ENCODE measurements around the gene CHL1. TPM values are rescaled to one million over a fixed set of nuclear protein-coding genes. Genes with fewer than 3 reads are reported as not detected.

The CHL1 gene
- total and polyA plus RNA-seq, 4 donors = 0.08 to 11.7 (median 7.0) TPM; not detected in 1

DNA sequence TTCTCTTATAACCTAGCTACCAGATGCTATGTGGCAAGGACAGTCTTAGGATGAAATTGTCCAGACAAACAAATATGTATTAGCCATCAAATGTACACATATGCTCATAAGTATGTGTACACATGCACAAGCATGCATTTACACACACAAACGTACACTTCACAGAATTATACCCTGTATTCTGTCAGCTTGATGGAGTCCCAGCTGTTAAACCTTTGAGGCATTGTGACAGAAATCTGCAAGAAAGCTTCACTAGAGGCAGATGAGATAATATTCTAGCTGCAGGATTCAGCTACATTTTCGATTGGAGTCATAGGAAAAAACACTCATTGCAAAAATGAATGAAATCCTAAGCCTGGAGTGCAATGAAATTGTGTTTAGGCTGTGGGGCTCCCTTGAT is 110.6 kb downstream of the CHL1 start:
- ATAC-seq (ENCODE audit: low FRiP score) = no peak
- Histone ChIP-seq H3K27me3 (ENCODE audit: control insufficient read depth in 1 of 2, insufficient read depth in 2 of 2, low read length in 1 of 2) (no peaks in the 10 kb centered on the region), H3K9me3 (ENCODE audit: control insufficient read depth, low read length) (no peaks in the 10 kb centered on the region), H3K27ac (ENCODE audit: low read depth in 1 of 2, low read length in 2 of 2) (no peak overlapping the region), H3K36me3 (ENCODE audit: control insufficient read depth in 1 of 2, insufficient read depth in 2 of 2, low read length in 1 of 2) (no peaks in the 10 kb centered on the region), H3K4me3 (ENCODE audit: low read length in 2 of 2) (no peak overlapping the region), H3K4me1 (ENCODE audit: control insufficient read depth in 1 of 2, insufficient read depth in 2 of 2, low read length in 2 of 2) (no peaks in the 10 kb centered on the region)
- intact Hi-C loops (cut with DNase I) = no loop called here
- no peak for DNase-seq
- 49 to 51% methylated on average over 2 of the region's 2 CpGs for WGBS, 2 donors

DNA sequence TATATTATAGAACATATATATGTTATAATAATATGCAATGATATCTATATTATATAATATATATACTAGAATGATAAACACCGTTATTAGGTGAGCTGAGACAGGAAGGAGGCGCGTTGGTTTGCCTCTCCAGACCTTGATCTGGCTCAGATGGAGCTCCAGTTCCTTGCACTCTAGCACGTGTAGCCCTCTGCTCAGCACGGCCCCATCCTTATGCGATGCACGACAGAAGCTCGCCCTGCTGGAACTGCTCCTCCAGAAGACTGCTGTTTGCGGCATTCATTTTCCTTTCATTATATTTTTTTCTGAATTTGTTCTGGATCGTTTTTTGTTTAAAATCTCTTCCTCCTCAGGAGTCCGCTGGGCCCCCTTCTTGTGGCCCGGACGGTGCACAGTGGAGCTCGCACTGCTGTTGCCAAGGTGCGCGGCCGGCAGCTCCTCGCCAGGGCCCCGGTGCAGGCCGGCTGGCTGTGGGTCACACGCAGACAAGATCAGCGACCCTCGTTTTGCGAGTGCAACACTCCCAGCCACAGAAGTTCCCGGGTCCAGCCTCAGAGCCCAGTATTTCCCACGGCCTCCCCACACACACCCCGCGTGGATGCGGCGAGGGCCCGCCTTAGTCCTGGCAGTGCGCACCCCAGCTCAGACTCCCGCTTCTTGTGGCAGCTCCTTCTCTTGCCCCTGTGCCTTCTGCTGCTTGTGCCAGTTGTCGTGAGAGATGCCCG is 112.2 kb downstream of the CHL1 start:
- Histone ChIP-seq H3K4me1 (ENCODE audit: control insufficient read depth in 1 of 2, insufficient read depth in 2 of 2, low read length in 2 of 2) (no peaks in the 10 kb centered on the region), H3K27ac (ENCODE audit: low read depth in 1 of 2, low read length in 2 of 2) (no peak overlapping the region), H3K27me3 (ENCODE audit: control insufficient read depth in 1 of 2, insufficient read depth in 2 of 2, low read length in 1 of 2) (no peaks in the 10 kb centered on the region), H3K36me3 (ENCODE audit: control insufficient read depth in 1 of 2, insufficient read depth in 2 of 2, low read length in 1 of 2) (no peaks in the 10 kb centered on the region), H3K9me3 (ENCODE audit: control insufficient read depth, low read length) (no peaks in the 10 kb centered on the region), H3K4me3 (ENCODE audit: low read length in 2 of 2) (no peak overlapping the region)
- intact Hi-C loops (cut with DNase I) = no loop called here
- peak in 1 of 2 donors; percentile 56 for DNase-seq
- WGBS, 2 donors = 21 to 29% methylated on average over 35 of the region's 35 CpGs
- ATAC-seq (ENCODE audit: low FRiP score) = no peak

DNA sequence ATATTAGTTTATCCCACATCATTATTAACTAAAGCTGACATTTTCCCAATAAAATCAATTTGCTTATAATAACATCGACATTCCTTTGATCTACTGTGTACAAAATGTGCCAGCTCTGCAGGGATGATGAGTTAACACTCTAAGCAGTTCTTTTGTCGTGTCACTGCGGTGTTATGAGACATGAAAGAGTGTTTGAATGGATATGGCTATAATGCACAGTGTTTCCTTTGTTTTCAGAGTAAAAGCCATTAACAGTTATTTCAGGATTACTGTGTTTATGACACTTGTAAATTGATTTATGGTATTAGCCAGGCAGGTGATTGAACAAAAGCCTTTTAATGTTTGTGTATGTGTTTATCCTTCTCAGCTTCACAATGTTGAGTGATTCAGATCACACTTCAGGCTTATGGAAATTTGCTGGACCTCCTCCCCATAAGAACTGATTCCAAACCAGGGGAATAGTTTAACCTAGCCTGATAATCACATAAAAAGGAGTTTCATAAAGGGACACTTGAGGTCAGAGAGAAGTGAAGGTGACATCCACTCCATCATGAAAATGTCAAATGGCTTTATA is 115.7 kb downstream of the CHL1 start:
- intact Hi-C loops (cut with DNase I) = no loop called here
- H3K4me3 ChIP-seq (ENCODE audit: low read length in 2 of 2) = no peak overlapping the region
- no peaks in the 10 kb centered on the region for H3K4me1 ChIP-seq (ENCODE audit: control insufficient read depth in 1 of 2, insufficient read depth in 2 of 2, low read length in 2 of 2)
- H3K36me3 ChIP-seq (ENCODE audit: control insufficient read depth in 1 of 2, insufficient read depth in 2 of 2, low read length in 1 of 2) = no peaks in the 10 kb centered on the region
- no peaks in the 10 kb centered on the region for H3K9me3 ChIP-seq (ENCODE audit: control insufficient read depth, low read length)
- no peak overlapping the region for H3K27ac ChIP-seq (ENCODE audit: low read depth in 1 of 2, low read length in 2 of 2)
- no peak for ATAC-seq (ENCODE audit: low FRiP score)
- no peaks in the 10 kb centered on the region for H3K27me3 ChIP-seq (ENCODE audit: control insufficient read depth in 1 of 2, insufficient read depth in 2 of 2, low read length in 1 of 2)
- 61 to 70% methylated on average over 3 of the region's 3 CpGs for WGBS, 2 donors
- no peak for DNase-seq

DNA sequence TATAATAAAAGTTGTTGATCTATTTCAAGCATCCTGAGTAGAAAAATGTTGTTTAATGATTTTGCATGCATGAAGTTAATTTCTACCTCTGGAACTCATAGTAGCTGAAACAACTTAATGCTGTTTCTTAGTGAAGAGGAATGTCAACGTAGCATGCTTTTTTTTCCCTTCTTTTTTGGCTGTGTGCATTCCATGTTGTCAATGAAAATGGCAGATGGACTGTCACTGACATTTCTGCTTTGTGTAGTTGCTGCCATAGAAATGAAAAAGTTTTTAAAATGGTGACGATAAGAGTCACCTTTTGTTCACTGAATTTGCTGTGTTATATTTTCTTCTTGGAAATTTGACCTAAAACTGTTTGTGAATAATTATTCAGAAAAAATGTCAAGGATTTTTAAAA is 116.3 kb downstream of the CHL1 start:
- H3K36me3 ChIP-seq (ENCODE audit: control insufficient read depth in 1 of 2, insufficient read depth in 2 of 2, low read length in 1 of 2) = no peaks in the 10 kb centered on the region
- intact Hi-C loops (cut with DNase I) = no loop called here
- no peak overlapping the region for H3K4me3 ChIP-seq (ENCODE audit: low read length in 2 of 2)
- H3K4me1 ChIP-seq (ENCODE audit: control insufficient read depth in 1 of 2, insufficient read depth in 2 of 2, low read length in 2 of 2) = no peaks in the 10 kb centered on the region
- no peaks in the 10 kb centered on the region for H3K9me3 ChIP-seq (ENCODE audit: control insufficient read depth, low read length)
- 39 to 41% methylated on average over 2 of the region's 2 CpGs for WGBS, 2 donors
- ATAC-seq (ENCODE audit: low FRiP score) (no peak), DNase-seq (no peak)
- H3K27me3 ChIP-seq (ENCODE audit: control insufficient read depth in 1 of 2, insufficient read depth in 2 of 2, low read length in 1 of 2) = no peaks in the 10 kb centered on the region
- H3K27ac ChIP-seq (ENCODE audit: low read depth in 1 of 2, low read length in 2 of 2) = no peak overlapping the region

DNA sequence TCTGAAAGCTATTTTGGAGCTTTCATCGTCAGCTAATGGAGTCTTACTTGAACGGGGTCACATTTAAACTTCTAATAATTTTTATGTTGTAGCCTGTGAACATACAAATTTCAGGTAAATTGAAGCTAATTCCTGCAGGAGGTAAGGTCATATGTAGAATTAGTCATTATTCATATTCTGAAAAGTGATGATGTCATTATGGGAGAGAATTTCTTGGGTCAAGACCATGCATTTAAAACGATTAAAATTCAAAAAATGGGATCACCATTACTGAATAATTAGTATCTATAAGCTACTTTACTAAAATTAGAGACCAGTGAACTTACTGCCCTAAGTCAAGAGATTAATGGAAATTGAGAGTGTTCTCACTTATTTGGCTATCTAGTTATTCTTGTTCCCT is 120.4 kb downstream of the CHL1 start:
- no peaks in the 10 kb centered on the region for H3K36me3 ChIP-seq (ENCODE audit: control insufficient read depth in 1 of 2, insufficient read depth in 2 of 2, low read length in 1 of 2)
- H3K27ac ChIP-seq (ENCODE audit: low read depth in 1 of 2, low read length in 2 of 2) = no peak overlapping the region
- H3K4me1 ChIP-seq (ENCODE audit: control insufficient read depth in 1 of 2, insufficient read depth in 2 of 2, low read length in 2 of 2) = no peaks in the 10 kb centered on the region
- intact Hi-C loops (cut with DNase I) = no loop called here
- no peaks in the 10 kb centered on the region for H3K27me3 ChIP-seq (ENCODE audit: control insufficient read depth in 1 of 2, insufficient read depth in 2 of 2, low read length in 1 of 2)
- DNase-seq (no peak), ATAC-seq (ENCODE audit: low FRiP score) (no peak)
- 54 to 65% methylated on average over 3 of the region's 3 CpGs for WGBS, 2 donors
- H3K9me3 ChIP-seq (ENCODE audit: control insufficient read depth, low read length) = no peaks in the 10 kb centered on the region
- no peak overlapping the region for H3K4me3 ChIP-seq (ENCODE audit: low read length in 2 of 2)

DNA sequence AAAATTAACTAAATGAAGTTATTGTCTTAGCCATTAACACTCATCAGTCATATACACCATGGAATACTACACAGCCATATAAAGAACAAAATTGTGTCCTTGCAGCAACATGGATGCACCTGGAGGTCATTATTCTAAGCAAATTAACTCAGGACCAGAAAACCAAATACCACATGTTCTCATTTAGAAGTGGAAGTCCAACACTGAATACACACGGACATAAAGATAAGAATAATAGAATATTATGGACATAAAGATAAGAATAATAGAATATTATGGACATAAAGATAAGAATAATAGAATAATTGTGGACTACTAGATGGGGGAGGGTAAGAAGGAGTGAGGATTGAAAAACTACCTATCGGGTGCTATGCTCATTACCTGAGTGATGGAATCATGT is 122.3 kb downstream of the CHL1 start:
- Histone ChIP-seq H3K4me3 (ENCODE audit: low read length in 2 of 2) (no peak overlapping the region), H3K9me3 (ENCODE audit: control insufficient read depth, low read length) (no peaks in the 10 kb centered on the region), H3K27me3 (ENCODE audit: control insufficient read depth in 1 of 2, insufficient read depth in 2 of 2, low read length in 1 of 2) (no peaks in the 10 kb centered on the region), H3K36me3 (ENCODE audit: control insufficient read depth in 1 of 2, insufficient read depth in 2 of 2, low read length in 1 of 2) (no peaks in the 10 kb centered on the region), H3K4me1 (ENCODE audit: control insufficient read depth in 1 of 2, insufficient read depth in 2 of 2, low read length in 2 of 2) (no peaks in the 10 kb centered on the region), H3K27ac (ENCODE audit: low read depth in 1 of 2, low read length in 2 of 2) (no peak overlapping the region)
- WGBS, 2 donors = 64 to 65% methylated on average over 2 of the region's 2 CpGs
- intact Hi-C loops (cut with DNase I) = no loop called here
- ATAC-seq (ENCODE audit: low FRiP score) (no peak), DNase-seq (no peak)

DNA sequence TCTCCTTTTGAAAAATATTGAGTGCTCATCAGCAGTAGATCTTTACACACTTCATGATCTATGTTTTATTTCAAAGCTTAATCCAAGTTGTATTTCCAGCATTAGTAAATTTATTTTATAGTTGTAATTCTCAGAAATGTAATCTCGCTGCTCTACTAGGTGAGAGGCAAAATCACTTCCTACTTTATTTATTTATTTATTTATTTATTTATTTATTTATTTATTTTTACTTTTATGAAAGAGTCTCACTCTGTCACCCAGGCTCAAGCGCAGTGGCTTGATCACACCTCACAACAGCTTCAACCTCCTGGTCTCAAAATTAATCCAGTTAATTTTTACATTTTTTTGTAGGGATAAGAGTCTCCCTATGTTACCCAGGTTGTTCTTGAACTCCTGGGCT is 127.9 kb downstream of the CHL1 start:
- H3K4me1 ChIP-seq (ENCODE audit: control insufficient read depth in 1 of 2, insufficient read depth in 2 of 2, low read length in 2 of 2) = no peaks in the 10 kb centered on the region
- H3K9me3 ChIP-seq (ENCODE audit: control insufficient read depth, low read length) = no peaks in the 10 kb centered on the region
- no peak for ATAC-seq (ENCODE audit: low FRiP score)
- H3K4me3 ChIP-seq (ENCODE audit: low read length in 2 of 2) = no peak overlapping the region
- 91 to 95% methylated on average over 2 of the region's 2 CpGs for WGBS, 2 donors
- intact Hi-C loops (cut with DNase I) = no loop called here
- DNase-seq = no peak
- H3K27me3 ChIP-seq (ENCODE audit: control insufficient read depth in 1 of 2, insufficient read depth in 2 of 2, low read length in 1 of 2) = no peaks in the 10 kb centered on the region
- H3K27ac ChIP-seq (ENCODE audit: low read depth in 1 of 2, low read length in 2 of 2) = no peak overlapping the region
- no peaks in the 10 kb centered on the region for H3K36me3 ChIP-seq (ENCODE audit: control insufficient read depth in 1 of 2, insufficient read depth in 2 of 2, low read length in 1 of 2)

DNA sequence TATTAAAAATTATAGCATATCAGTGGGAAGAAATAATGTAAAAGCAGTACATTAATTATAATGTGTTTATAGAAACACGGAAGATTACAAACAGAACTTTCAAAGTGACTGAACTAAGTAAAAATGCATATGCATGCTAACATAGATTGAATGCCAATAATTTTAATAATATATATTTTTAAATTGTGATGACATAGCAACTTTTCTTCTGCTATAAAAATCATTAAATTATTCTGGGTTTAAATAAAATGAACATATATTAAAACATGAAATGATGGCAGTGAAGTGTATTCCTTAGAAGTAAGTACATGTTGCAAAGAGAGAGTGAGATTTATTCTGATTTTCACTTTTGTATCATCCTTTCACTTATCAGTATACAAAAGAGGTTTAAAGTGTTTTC is 128.9 kb downstream of the CHL1 start:
- intact Hi-C loops (cut with DNase I) = no loop called here
- no peaks in the 10 kb centered on the region for H3K9me3 ChIP-seq (ENCODE audit: control insufficient read depth, low read length)
- 84 to 90% methylated on average over 1 of the region's 1 CpG for WGBS, 2 donors
- H3K36me3 ChIP-seq (ENCODE audit: control insufficient read depth in 1 of 2, insufficient read depth in 2 of 2, low read length in 1 of 2) = no peaks in the 10 kb centered on the region
- no peaks in the 10 kb centered on the region for H3K4me1 ChIP-seq (ENCODE audit: control insufficient read depth in 1 of 2, insufficient read depth in 2 of 2, low read length in 2 of 2)
- no peak for DNase-seq
- no peak for ATAC-seq (ENCODE audit: low FRiP score)
- no peak overlapping the region for H3K4me3 ChIP-seq (ENCODE audit: low read length in 2 of 2)
- no peaks in the 10 kb centered on the region for H3K27me3 ChIP-seq (ENCODE audit: control insufficient read depth in 1 of 2, insufficient read depth in 2 of 2, low read length in 1 of 2)
- no peak overlapping the region for H3K27ac ChIP-seq (ENCODE audit: low read depth in 1 of 2, low read length in 2 of 2)

DNA sequence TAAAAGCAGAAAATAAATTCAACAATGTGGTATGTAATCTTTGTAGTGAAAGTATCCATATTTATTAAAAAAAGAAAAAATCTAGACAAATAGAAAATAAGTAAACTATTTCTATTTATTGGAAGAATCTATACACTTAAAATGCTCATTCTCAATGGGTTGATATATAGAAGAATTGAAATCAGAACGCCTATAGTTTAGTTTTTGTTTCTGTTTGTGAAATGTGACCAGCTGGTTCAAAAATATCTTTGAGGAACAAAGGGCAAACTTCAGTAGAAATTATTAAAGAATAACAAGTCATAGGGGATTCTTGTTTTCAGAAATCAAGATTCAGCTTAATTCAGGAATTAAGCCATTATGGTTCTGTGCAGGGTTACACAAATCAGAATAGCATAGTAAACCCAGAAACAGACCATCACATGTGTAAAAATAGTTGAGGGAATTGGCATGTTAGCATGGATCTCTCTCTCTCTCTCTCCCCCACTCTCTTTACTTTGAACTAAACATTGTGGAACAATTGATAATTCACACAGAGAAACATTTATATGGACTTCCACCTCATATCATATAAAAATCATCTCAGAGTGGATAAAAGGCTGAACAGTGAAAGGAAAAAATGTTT is 134.0 kb downstream of the CHL1 start:
- H3K27ac ChIP-seq (ENCODE audit: low read depth in 1 of 2, low read length in 2 of 2) = no peak overlapping the region
- no peaks in the 10 kb centered on the region for H3K4me1 ChIP-seq (ENCODE audit: control insufficient read depth in 1 of 2, insufficient read depth in 2 of 2, low read length in 2 of 2)
- no peak for ATAC-seq (ENCODE audit: low FRiP score)
- no peaks in the 10 kb centered on the region for H3K36me3 ChIP-seq (ENCODE audit: control insufficient read depth in 1 of 2, insufficient read depth in 2 of 2, low read length in 1 of 2)
- DNase-seq = no peak
- intact Hi-C loops (cut with DNase I) = no loop called here
- H3K4me3 ChIP-seq (ENCODE audit: low read length in 2 of 2) = no peak overlapping the region
- no peaks in the 10 kb centered on the region for H3K27me3 ChIP-seq (ENCODE audit: control insufficient read depth in 1 of 2, insufficient read depth in 2 of 2, low read length in 1 of 2)
- no peaks in the 10 kb centered on the region for H3K9me3 ChIP-seq (ENCODE audit: control insufficient read depth, low read length)
- WGBS, 2 donors = 55 to 63% methylated on average over 1 of the region's 1 CpG
